HuH-7 (cell line): ENCODE data around the gene ENPP1.
A peak's percentile ranks its signal among the peaks of the same experiment; 100 is the strongest.
"Not testable (repeated sequence)": the region's sequence is repeated elsewhere in the genome, so short reads cannot be mapped to it uniquely, and the experiment has no call there.

ENCODE experiments used
- DNase-seq: peaks from one replicate; pipeline ENCODE4 v3.0.0; 2011; ENCODE audit warnings: low spot score

ENPP1 gene

GRCh38 chr6:131876545-131876944 is 68.7 kb downstream of the ENPP1 start:
- no peak for DNase-seq

- no peak for DNase-seq
These were observed 70.4 kb downstream of the ENPP1 start for GRCh38 chr6:131877999-131878789.

- DNase-seq, result no peak
These were observed 75.2 kb downstream of the ENPP1 start for GRCh38 chr6:131883016-131883415.

- DNase-seq, result no peak
These were observed 77.4 kb downstream of the ENPP1 start for GRCh38 chr6:131885237-131885636.

GRCh38 chr6:131886517-131886916 is 78.7 kb downstream of the ENPP1 start:
- no peak for DNase-seq

GRCh38 chr6:131890091-131890490 is 82.3 kb downstream of the ENPP1 start:
- no peak for DNase-seq

GRCh38 chr6:131893198-131893597 is 85.4 kb downstream of the ENPP1 start:
- no peak for DNase-seq

GRCh38 chr6:131894493-131895424 is 86.9 kb downstream of the ENPP1 start:
- DNase-seq, result peak; percentile 67

- DNase-seq, result no peak
These were observed 89.2 kb downstream of the ENPP1 start for GRCh38 chr6:131897050-131897435.

- DNase-seq, result no peak
These were observed 89.8 kb downstream of the ENPP1 start for GRCh38 chr6:131897621-131898020.

- DNase-seq, result no peak
These were observed 90.9 kb downstream of the ENPP1 start for GRCh38 chr6:131898718-131899117.

GRCh38 chr6:131900231-131900630 is 92.4 kb downstream of the ENPP1 start:
- DNase-seq, result no peak

- not testable (repeated sequence) for DNase-seq
These were observed 93.6 kb downstream of the ENPP1 start for GRCh38 chr6:131901326-131901873.

GRCh38 chr6:131903734-131904133 is 95.9 kb downstream of the ENPP1 start:
- not testable (repeated sequence) for DNase-seq

GRCh38 chr6:131908787-131909186 is 101.0 kb downstream of the ENPP1 start:
- not testable (repeated sequence) for DNase-seq

GRCh38 chr6:131909408-131910218 is 101.8 kb downstream of the ENPP1 start:
- peak; percentile 52 for DNase-seq

- DNase-seq, result no peak
These were observed 102.4 kb downstream of the ENPP1 start for GRCh38 chr6:131910219-131910589.

- DNase-seq, result no peak
These were observed 103.1 kb downstream of the ENPP1 start for GRCh38 chr6:131910956-131911355.

- DNase-seq, result no peak
These were observed 104.1 kb downstream of the ENPP1 start for GRCh38 chr6:131911951-131912350.

- no peak for DNase-seq
These were observed 106.4 kb downstream of the ENPP1 start for GRCh38 chr6:131914234-131914633.

- peak; percentile 38 for DNase-seq
These were observed 107.3 kb downstream of the ENPP1 start for GRCh38 chr6:131914967-131915751.
